ENCODE results near the gene AIF1.

AIF1 gene

DNA sequence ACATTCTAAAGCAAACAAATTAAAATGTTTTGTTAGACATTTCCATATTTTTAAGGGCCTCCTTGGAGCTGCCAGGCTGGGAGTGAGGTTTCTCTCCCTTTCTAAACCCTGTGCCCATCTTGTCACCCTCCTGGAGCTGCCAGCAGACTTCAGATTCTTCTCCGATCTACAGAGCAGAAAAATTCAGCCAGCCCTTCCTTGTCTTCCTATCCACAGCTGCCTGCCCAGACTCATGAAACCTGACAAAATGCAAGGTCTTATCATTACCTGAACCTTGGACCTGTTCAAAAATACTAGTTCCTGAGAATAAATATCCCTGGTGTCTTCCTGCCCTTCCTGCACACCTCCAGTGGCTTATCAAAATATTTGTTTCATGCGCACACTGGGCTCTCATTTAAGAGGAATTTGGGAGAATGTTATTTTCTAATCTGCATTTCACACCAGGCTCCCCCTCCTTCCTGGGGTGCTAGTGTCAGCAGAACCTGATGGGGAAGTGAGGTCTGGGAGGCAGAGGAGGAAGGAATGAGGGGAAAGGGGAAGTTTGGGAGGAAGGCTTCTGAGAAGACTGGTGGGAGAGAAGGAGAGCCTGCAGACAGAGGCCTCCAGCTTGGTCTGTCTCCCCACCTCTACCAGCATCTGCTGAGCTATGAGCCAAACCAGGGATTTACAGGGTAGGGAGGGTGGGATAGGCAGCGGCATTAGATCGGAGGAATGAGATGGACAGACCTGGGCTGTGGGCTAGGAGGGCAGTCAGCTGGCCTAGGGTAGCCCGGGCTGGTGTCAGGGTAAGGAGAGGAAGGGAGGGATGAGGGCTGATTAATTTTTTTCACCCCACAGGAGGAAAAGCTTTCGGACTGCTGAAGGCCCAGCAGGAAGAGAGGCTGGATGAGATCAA, at the start of gene AIF1:
TSS of gene AIF1 (plus strand) at position 551 of the 895 bp plus-strand sequence. CDS start at position 647, 96 bp downstream.
- DNase-seq (ENCODE audit: low read depth), result no peak

DNA sequence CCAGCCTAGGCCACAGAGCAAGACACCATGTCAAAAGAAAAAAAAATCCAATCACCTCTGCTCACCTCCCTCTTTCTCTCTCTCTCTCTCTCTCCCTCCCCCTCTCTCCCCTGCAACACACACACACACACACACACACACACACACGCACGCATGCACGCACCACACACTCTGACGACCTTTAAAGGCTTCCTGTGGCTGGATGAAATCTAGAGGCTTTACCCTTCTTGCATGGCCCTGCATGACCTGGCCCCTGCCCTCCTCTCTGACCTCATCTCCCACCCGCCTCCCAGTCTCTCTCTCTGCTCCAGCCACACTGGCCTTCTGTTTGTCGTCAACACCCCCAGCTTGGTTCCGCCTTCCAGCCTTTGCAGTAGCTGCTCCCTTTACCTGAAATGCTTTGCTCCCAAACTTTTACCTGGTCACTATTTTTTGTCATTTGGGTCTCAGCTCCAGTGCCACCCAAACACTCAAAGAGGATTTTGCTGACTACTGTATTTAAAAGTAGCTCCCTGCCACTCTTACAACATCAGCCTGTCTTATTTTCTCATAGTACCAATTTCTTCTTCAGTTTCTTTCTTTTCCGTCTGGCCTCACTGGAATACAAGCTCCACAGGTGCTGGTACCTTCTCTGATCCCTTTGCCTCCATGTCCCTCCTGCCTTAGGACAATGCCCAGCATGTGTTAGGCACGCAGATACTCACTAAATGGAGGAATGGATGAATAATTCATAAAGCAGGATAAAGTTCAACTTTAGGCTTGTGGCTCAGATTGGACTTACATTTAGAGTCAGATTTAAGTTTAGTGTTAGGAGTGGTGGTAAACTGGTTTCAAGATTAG, 47.3 kb upstream of the AIF1 start:
- no peak for DNase-seq (ENCODE audit: low read depth)

DNA sequence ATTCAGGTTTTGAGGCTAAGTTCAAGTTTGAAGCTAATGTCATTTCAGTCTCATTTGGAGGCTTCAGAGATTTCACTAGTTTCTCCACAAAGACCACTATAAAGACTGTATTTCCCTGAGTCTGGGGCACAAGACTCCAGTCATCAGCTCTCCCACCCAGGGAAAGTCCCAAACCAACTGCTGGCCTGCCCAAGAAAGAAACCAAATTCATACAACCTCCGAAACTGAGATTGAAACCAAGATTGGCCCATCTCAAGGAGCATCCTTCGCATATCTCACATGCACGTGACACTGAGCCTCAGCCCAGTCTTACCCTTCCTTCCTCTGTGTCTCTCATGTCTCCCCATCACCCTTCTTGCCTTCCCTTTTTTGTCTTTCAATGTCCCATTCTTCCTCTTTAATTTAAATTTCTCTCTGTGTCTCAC, 46.5 kb upstream of the AIF1 start:
- DNase-seq (ENCODE audit: low read depth), result no peak

DNA sequence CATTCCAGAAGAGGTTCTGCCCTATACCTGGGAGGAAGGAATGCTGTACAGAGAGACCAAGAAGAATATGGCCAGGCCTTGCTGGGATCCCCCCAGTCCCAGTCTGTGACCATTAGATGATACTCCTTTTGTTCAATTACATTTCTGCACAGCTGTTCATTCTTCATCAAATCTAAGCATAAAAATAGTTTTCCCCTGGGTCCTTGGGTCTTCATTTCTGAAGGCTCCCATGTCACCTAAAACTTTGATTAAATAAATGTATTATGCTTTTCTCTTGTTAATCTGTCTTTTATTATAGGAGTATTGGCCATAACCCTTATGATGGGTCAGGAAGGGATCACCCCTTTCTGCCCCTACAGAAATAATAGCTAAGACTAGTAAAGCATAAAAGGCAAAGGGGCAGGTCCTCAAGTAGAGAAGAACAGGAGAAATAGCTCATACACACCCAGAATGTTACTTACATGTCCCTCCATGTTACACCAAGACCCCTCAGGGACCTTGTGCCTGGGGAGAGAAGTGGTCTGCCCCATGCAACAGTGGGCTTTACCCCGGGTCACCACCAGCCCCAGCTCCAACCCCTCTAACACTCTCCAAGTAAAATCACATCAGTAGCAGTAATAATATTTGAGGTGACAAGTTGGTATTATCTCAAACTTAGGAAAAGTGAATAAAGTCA, 45.0 kb upstream of the AIF1 start:
- no peak for DNase-seq (ENCODE audit: low read depth)

DNA sequence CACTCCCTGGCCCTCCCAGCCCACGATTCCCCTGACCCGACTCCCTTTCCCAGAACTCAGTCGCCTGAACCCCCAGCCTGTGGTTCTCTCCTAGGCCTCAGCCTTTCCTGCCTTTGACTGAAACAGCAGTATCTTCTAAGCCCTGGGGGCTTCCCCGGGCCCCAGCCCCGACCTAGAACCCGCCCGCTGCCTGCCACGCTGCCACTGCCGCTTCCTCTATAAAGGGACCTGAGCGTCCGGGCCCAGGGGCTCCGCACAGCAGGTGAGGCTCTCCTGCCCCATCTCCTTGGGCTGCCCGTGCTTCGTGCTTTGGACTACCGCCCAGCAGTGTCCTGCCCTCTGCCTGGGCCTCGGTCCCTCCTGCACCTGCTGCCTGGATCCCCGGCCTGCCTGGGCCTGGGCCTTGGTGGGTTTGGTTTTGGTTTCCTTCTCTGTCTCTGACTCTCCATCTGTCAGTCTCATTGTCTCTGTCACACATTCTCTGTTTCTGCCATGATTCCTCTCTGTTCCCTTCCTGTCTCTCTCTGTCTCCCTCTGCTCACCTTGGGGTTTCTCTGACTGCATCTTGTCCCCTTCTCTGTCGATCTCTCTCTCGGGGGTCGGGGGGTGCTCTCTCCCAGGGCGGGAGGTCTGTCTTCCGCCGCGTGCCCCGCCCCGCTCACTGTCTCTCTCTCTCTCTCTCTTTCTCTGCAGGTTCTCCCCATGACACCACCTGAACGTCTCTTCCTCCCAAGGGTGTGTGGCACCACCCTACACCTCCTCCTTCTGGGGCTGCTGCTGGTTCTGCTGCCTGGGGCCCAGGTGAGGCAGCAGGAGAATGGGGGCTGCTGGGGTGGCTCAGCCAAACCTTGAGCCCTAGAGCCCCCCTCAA, 42.8 kb upstream of the AIF1 start, which contains the start of gene LTA:
TSS of gene LTA (plus strand) at position 249 of the 871 bp plus-strand sequence. CDS start at position 703, 454 bp downstream.
- peak; percentile 73 for DNase-seq (ENCODE audit: low read depth)

DNA sequence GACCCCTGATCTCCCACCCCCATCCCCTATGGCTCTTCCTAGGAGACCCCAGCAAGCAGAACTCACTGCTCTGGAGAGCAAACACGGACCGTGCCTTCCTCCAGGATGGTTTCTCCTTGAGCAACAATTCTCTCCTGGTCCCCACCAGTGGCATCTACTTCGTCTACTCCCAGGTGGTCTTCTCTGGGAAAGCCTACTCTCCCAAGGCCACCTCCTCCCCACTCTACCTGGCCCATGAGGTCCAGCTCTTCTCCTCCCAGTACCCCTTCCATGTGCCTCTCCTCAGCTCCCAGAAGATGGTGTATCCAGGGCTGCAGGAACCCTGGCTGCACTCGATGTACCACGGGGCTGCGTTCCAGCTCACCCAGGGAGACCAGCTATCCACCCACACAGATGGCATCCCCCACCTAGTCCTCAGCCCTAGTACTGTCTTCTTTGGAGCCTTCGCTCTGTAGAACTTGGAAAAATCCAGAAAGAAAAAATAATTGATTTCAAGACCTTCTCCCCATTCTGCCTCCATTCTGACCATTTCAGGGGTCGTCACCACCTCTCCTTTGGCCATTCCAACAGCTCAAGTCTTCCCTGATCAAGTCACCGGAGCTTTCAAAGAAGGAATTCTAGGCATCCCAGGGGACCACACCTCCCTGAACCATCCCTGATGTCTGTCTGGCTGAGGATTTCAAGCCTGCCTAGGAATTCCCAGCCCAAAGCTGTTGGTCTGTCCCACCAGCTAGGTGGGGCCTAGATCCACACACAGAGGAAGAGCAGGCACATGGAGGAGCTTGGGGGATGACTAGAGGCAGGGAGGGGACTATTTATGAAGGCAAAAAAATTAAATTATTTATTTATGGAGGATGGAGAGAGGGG, 41.6 kb upstream of the AIF1 start:
- DNase-seq (ENCODE audit: low read depth), result no peak

DNA sequence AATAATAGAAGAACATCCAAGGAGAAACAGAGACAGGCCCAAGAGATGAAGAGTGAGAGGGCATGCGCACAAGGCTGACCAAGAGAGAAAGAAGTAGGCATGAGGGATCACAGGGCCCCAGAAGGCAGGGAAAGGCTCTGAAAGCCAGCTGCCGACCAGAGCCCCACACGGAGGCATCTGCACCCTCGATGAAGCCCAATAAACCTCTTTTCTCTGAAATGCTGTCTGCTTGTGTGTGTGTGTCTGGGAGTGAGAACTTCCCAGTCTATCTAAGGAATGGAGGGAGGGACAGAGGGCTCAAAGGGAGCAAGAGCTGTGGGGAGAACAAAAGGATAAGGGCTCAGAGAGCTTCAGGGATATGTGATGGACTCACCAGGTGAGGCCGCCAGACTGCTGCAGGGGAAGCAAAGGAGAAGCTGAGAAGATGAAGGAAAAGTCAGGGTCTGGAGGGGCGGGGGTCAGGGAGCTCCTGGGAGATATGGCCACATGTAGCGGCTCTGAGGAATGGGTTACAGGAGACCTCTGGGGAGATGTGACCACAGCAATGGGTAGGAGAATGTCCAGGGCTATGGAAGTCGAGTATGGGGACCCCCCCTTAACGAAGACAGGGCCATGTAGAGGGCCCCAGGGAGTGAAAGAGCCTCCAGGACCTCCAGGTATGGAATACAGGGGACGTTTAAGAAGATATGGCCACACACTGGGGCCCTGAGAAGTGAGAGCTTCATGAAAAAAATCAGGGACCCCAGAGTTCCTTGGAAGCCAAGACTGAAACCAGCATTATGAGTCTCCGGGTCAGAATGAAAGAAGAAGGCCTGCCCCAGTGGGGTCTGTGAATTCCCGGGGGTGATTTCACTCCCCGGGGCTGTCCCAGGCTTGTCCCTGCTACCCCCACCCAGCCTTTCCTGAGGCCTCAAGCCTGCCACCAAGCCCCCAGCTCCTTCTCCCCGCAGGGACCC, 40.6 kb upstream of the AIF1 start:
- DNase-seq (ENCODE audit: low read depth), result no peak

DNA sequence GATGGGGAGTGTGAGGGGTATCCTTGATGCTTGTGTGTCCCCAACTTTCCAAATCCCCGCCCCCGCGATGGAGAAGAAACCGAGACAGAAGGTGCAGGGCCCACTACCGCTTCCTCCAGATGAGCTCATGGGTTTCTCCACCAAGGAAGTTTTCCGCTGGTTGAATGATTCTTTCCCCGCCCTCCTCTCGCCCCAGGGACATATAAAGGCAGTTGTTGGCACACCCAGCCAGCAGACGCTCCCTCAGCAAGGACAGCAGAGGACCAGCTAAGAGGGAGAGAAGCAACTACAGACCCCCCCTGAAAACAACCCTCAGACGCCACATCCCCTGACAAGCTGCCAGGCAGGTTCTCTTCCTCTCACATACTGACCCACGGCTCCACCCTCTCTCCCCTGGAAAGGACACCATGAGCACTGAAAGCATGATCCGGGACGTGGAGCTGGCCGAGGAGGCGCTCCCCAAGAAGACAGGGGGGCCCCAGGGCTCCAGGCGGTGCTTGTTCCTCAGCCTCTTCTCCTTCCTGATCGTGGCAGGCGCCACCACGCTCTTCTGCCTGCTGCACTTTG, 39.6 kb upstream of the AIF1 start, which contains the start of gene TNF:
TSS of gene TNF (plus strand) at position 231 of the 567 bp plus-strand sequence. CDS start at position 408, 177 bp downstream.
- DNase-seq (ENCODE audit: low read depth), result peak; percentile 67

DNA sequence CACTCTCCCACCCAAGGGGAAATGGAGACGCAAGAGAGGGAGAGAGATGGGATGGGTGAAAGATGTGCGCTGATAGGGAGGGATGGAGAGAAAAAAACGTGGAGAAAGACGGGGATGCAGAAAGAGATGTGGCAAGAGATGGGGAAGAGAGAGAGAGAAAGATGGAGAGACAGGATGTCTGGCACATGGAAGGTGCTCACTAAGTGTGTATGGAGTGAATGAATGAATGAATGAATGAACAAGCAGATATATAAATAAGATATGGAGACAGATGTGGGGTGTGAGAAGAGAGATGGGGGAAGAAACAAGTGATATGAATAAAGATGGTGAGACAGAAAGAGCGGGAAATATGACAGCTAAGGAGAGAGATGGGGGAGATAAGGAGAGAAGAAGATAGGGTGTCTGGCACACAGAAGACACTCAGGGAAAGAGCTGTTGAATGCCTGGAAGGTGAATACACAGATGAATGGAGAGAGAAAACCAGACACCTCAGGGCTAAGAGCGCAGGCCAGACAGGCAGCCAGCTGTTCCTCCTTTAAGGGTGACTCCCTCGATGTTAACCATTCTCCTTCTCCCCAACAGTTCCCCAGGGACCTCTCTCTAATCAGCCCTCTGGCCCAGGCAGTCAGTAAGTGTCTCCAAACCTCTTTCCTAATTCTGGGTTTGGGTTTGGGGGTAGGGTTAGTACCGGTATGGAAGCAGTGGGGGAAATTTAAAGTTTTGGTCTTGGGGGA, 38.9 kb upstream of the AIF1 start:
- DNase-seq (ENCODE audit: low read depth), result no peak

DNA sequence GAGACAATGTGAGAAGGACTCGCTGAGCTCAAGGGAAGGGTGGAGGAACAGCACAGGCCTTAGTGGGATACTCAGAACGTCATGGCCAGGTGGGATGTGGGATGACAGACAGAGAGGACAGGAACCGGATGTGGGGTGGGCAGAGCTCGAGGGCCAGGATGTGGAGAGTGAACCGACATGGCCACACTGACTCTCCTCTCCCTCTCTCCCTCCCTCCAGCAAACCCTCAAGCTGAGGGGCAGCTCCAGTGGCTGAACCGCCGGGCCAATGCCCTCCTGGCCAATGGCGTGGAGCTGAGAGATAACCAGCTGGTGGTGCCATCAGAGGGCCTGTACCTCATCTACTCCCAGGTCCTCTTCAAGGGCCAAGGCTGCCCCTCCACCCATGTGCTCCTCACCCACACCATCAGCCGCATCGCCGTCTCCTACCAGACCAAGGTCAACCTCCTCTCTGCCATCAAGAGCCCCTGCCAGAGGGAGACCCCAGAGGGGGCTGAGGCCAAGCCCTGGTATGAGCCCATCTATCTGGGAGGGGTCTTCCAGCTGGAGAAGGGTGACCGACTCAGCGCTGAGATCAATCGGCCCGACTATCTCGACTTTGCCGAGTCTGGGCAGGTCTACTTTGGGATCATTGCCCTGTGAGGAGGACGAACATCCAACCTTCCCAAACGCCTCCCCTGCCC, 38.0 kb upstream of the AIF1 start:
- DNase-seq (ENCODE audit: low read depth), result no peak

DNA sequence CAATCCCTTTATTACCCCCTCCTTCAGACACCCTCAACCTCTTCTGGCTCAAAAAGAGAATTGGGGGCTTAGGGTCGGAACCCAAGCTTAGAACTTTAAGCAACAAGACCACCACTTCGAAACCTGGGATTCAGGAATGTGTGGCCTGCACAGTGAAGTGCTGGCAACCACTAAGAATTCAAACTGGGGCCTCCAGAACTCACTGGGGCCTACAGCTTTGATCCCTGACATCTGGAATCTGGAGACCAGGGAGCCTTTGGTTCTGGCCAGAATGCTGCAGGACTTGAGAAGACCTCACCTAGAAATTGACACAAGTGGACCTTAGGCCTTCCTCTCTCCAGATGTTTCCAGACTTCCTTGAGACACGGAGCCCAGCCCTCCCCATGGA, 37.5 kb upstream of the AIF1 start:
- DNase-seq (ENCODE audit: low read depth), result no peak

DNA sequence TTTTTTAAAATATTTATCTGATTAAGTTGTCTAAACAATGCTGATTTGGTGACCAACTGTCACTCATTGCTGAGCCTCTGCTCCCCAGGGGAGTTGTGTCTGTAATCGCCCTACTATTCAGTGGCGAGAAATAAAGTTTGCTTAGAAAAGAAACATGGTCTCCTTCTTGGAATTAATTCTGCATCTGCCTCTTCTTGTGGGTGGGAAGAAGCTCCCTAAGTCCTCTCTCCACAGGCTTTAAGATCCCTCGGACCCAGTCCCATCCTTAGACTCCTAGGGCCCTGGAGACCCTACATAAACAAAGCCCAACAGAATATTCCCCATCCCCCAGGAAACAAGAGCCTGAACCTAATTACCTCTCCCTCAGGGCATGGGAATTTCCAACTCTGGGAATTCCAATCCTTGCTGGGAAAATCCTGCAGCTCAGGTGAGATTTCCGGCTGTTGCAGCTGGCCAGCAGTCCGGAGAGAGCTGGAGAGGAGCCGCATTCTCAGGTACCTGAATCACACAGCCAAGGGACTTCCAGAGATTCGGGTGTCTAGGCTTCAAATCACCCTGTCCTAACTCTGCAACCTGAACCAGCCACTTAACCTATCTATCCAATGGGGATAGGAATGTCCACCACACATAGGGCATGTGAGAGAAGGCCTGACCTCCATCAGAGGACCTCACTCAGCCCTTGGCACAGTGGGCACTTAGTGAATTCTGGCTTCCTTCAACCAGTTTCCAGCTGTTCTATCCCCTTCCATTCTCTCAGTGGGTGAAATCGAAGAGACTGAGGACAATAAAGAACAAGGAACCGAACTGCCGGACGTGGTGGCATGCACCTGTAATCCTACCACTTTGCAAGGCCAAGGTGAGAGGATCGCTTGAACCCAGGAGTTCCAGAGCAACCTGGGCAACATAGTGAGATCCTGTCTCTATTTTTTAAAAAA, 36.6 kb upstream of the AIF1 start:
- DNase-seq (ENCODE audit: low read depth), result no peak

DNA sequence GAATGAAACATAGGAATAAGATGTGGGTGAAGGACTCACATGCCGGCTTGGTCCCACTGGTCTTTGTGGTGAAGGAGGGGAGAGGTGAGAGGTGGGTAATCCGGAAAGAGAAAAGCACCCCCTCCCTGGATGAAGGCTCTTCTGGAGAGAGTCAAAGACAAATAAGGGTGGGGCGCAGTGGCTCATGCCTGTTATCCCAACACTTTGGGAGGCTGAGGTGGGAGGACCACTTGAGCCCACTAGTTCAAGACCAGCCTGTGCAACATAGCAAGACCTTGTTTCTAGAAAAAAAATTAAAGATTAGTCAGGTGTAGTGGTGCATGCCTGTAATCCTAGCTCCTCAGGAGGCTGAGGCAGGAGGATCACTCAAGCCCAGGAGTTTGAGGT, 35.9 kb upstream of the AIF1 start:
- DNase-seq (ENCODE audit: low read depth), result no peak

DNA sequence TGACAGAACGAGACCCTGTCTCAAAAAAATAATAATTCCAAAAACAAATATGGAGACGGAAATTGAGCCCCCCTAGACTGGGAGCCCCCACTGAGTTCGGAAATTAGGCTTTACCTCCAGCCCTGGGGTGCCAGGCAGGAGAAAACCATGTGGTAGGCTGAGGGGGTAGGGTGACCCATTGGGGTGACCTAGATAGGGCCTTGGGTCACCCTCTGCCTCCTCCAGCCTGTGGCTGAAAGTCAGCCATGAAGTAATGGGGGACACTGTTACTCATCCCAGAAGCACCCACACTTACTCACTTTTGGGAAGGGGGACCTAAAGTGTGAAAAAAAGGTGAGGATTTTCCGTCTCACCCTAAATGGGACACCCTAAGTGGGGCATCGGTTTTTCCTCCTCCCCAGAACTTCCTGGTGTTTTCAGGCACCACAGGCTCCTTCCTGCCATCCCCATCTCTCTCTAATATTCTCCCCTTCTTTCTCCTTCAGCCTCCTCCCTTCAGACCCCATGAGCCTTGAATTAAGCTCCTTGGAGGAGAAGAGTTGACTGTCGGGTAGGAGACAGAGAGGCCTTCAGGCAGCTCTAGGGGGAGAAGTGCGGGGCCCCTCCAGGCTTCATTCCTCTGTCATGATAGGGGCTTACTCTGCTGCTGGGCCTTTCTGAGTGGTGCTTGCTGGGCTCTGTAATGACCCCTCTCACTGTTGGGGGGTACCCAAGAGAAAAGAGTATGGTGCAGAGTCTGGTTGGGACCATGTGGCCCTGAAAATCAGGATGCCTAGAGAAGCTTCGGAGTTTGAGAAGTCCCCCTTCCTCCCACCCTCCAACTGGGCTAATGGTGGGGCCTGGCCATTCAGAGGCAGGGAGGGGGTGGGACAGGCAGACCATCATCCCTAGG, 35.2 kb upstream of the AIF1 start:
- no peak for DNase-seq (ENCODE audit: low read depth)

DNA sequence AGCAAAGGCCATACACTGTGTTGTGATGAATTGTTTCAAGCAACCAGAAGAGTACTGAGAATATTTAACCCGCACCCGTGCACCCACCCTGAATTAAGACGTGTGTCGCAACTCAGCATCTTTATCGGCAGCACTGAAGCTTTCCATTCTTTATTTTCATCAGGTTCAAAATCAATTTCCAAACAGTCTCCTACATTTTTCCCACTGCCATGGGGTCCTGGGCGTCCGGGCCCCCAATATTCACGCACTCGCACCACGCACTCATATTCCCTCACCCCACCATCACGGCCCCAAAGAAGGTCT, 34.6 kb upstream of the AIF1 start:
- no peak for DNase-seq (ENCODE audit: low read depth)
